Type B pancreatic cell (in vitro differentiated cells): ENCODE results near the gene TRIO. TPM values are rescaled to one million over a fixed set of nuclear protein-coding genes. Genes with fewer than 3 reads are reported as not detected.
"Not testable (repeated sequence)": the region's sequence is repeated elsewhere in the genome, so short reads cannot be mapped to it uniquely, and the experiment has no call there.

Experiments
- DNase-seq: peaks from one replicate; pipeline ENCODE4 v3.0.0; 2021; ENCODE audit warnings: mixed read lengths; ENCODE audit not compliant: unreplicated experiment; ENCODE audit errors: extremely low spot score
- H3K27ac Mint-ChIP-seq: 2 replicates; pipeline ENCODE4 v1.8.0; 2021; ENCODE audit warnings: mild to moderate bottlenecking, mixed read lengths
- H3K27me3 Mint-ChIP-seq: 2 replicates; pipeline ENCODE4 v1.8.0; 2021; ENCODE audit warnings: mixed read lengths
- H3K36me3 Mint-ChIP-seq: 2 replicates; pipeline ENCODE4 v1.8.0; 2021; ENCODE audit warnings: mixed read lengths
- H3K4me1 Mint-ChIP-seq: one replicate; pipeline ENCODE4 v1.8.0; 2021; ENCODE audit warnings: mixed read lengths; ENCODE audit not compliant: unreplicated experiment
- H3K4me3 Mint-ChIP-seq: 2 replicates; pipeline ENCODE4 v1.8.0; 2021; ENCODE audit warnings: mild to moderate bottlenecking, mixed read lengths
- H3K9me3 Mint-ChIP-seq: 2 replicates; pipeline ENCODE4 v1.8.0; 2021; ENCODE audit warnings: mixed read lengths
- long read RNA-seq: library from polyadenylated mRNA; unstranded; transcript quantifications from one replicate; pipeline ENCODE4 v2.0.0, GENCODE V29; 2020
- total RNA-seq: library from RNA; stranded (reverse); gene quantifications from 2 replicates; pipeline ENCODE4 v1.2.1, GENCODE V29; 2021; ENCODE audit warnings: low replicate concordance
- TF ChIP-seq, protein P1 (sequence below): fragments of 200-600 bp; sonication (generic); conservative IDR thresholded peaks from 2 replicates; pipeline ENCODE4 v1.5.0; 2021; ENCODE audit warnings: antibody characterized with exemption, mild to moderate bottlenecking

TRIO gene
- 61.9 and 145 TPM in 2 replicates for total RNA-seq
- long read RNA-seq, partial matches to known transcripts: 2 of 5 reads
- long read RNA-seq, other reads (novel, unspliced or antisense): 3 of 5 reads

- Mint-ChIP-seq H3K4me1 (peaks cover 30% of the 10 kb centered on the region), H3K27ac (peak within 1 kb of the TSS; percentile 85), H3K36me3 (no peaks in the 10 kb centered on the region), H3K4me3 (peak within 1 kb of the TSS; percentile 92), H3K27me3 (peaks cover 10% of the 10 kb centered on the region), H3K9me3 (no peaks in the 10 kb centered on the region)
- DNase-seq: peak; percentile 94
- TF ChIP-seq, protein P1, sequence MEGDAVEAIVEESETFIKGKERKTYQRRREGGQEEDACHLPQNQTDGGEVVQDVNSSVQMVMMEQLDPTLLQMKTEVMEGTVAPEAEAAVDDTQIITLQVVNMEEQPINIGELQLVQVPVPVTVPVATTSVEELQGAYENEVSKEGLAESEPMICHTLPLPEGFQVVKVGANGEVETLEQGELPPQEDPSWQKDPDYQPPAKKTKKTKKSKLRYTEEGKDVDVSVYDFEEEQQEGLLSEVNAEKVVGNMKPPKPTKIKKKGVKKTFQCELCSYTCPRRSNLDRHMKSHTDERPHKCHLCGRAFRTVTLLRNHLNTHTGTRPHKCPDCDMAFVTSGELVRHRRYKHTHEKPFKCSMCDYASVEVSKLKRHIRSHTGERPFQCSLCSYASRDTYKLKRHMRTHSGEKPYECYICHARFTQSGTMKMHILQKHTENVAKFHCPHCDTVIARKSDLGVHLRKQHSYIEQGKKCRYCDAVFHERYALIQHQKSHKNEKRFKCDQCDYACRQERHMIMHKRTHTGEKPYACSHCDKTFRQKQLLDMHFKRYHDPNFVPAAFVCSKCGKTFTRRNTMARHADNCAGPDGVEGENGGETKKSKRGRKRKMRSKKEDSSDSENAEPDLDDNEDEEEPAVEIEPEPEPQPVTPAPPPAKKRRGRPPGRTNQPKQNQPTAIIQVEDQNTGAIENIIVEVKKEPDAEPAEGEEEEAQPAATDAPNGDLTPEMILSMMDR: peak; percentile 63
These were observed at the start of gene TRIO for GRCh38 chr5:14142827-14143545. Gene TRIO (plus strand): TSS chr5:14143342. CDS start chr5:14143726, 384 bp downstream.

DNA sequence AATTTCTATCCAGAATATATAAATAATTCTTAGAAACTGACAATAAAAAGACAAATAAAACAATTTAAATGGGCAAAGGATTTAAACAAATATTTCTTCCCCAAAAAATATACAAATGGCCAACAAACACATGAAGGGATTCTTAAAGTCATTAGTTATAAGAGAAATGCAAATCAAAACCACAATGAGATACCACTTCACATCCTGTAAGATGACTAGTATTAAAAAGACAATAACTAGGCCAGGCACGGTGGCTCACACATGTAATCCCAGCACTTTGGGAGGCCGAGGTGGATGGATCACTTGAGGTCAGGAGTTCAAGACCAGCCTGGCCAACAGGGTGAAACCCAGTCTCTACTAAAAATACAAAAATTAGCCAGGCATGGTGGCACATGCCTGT, 45.8 kb upstream of the TRIO start:
- H3K9me3 Mint-ChIP-seq, H3K4me1 Mint-ChIP-seq, H3K27ac Mint-ChIP-seq: not testable (repeated sequence)

GRCh38 chr5:14097998-14098471, 45.1 kb upstream of the TRIO start:
- Mint-ChIP-seq H3K4me1 (peaks cover 5% of the 10 kb centered on the region), H3K27me3 (peaks cover 5% of the 10 kb centered on the region), H3K27ac (no peak overlapping the region), H3K9me3 (no peaks in the 10 kb centered on the region), H3K36me3 (no peaks in the 10 kb centered on the region), H3K4me3 (no peak overlapping the region)
- DNase-seq: no peak
- TF ChIP-seq, protein P1: no peak

More for the DNA sequence above, 45.8 kb upstream of the TRIO start:
- H3K27me3 Mint-ChIP-seq, DNase-seq, H3K36me3 Mint-ChIP-seq, H3K4me3 Mint-ChIP-seq: not testable (repeated sequence)

DNA sequence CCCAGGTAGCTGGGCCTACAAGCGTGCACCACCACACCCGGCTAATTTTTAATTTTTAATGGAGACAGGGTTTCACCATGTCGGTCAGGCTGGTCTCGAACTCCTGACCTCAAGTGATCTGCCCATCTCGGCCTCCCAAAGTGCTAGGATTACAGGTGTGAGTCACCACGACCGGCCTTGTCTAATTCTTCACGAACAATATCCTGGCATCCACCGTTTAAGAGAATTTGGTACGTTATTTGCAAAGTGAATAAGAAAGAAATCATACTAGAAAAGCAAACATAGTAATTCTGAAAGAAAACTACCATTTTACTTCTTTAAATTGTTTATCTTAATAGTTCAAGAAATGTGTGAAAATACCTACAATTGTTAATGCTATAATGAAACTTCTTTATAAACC, 42.9 kb upstream of the TRIO start:
- Mint-ChIP-seq H3K27ac (no peak overlapping the region), H3K27me3 (no peaks in the 10 kb centered on the region), H3K4me3 (no peak overlapping the region), H3K9me3 (no peaks in the 10 kb centered on the region), H3K4me1 (peaks cover 5% of the 10 kb centered on the region), H3K36me3 (no peaks in the 10 kb centered on the region)
- DNase-seq: no peak
- TF ChIP-seq, protein P1: no peak

DNA sequence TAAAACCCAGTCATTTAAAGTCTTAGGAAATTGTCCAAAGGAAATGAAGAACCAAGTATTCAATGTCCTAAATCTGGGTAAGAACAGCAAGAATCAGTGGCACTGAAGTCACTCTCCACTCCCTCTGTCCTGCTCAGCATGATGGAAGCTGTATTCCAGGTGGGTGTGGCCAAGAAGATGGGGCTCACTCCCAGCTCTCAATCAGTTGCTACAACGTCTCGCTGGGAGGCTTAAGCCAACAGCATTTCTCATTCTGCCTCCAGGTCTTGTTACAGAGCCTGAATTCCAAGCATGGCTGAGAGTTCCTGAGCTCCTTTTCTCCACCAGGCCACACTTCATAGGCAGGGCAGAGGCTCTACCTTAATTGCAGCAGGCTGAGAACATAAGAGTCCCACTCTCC, 41.2 kb upstream of the TRIO start:
- H3K9me3 Mint-ChIP-seq: no peaks in the 10 kb centered on the region
- H3K27me3 Mint-ChIP-seq: no peaks in the 10 kb centered on the region
- no peak overlapping the region for H3K4me3 Mint-ChIP-seq
- no peak for DNase-seq
- H3K27ac Mint-ChIP-seq: no peak overlapping the region
- TF ChIP-seq, protein P1: no peak
- peaks cover 5% of the 10 kb centered on the region for H3K4me1 Mint-ChIP-seq
- no peaks in the 10 kb centered on the region for H3K36me3 Mint-ChIP-seq

GRCh38 chr5:14102666-14103065, 40.5 kb upstream of the TRIO start:
- Mint-ChIP-seq H3K9me3 (no peaks in the 10 kb centered on the region), H3K4me1 (peaks cover 5% of the 10 kb centered on the region), H3K4me3 (no peak overlapping the region), H3K27ac (no peak overlapping the region), H3K27me3 (no peaks in the 10 kb centered on the region), H3K36me3 (no peaks in the 10 kb centered on the region)
- TF ChIP-seq, protein P1: no peak
- no peak for DNase-seq
